Mesendoderm (in vitro differentiated cells): Measurements from ENCODE around the gene MORN5.
A peak's percentile ranks its signal among the peaks of the same experiment; 100 is the strongest.

Experiments used
- DNase-seq: peaks from one replicate; pipeline ENCODE4 v3.0.0; 2013
- H2AK5ac ChIP-seq: 2 replicates; pipeline ENCODE4 v1.6.1; 2013; ENCODE audit warnings: low read length, inconsistent platforms
- H2BK120ac ChIP-seq: 2 replicates; pipeline ENCODE4 v1.6.1; 2013; ENCODE audit warnings: low read depth, mild to moderate bottlenecking, low read length, moderate library complexity, mixed read lengths
- H2BK15ac ChIP-seq: replicated peaks from 2 replicates; pipeline ENCODE4 v1.6.1; 2013; ENCODE audit warnings: low read depth, mild to moderate bottlenecking, moderate library complexity
- H2BK5ac ChIP-seq: 2 replicates; pipeline ENCODE4 v1.6.1; 2013; ENCODE audit warnings: low read length, inconsistent platforms
- H3K18ac ChIP-seq: 2 replicates; pipeline ENCODE4 v1.6.1; 2013; ENCODE audit warnings: mild to moderate bottlenecking, low read length, mixed read lengths
- H3K23ac ChIP-seq: one replicate; pipeline ENCODE4 v1.6.1; 2013; ENCODE audit warnings: low read length
- H3K27ac ChIP-seq: 2 replicates; pipeline ENCODE4 v1.5.1; 2013; ENCODE audit warnings: low read depth, mild to moderate bottlenecking, inconsistent platforms, low read length, moderate library complexity
- H3K27me3 ChIP-seq: 2 replicates; pipeline ENCODE4 v1.6.1; 2013; ENCODE audit warnings: low read length, control low read depth, mild to moderate bottlenecking, inconsistent platforms; ENCODE audit not compliant: insufficient read depth, poor library complexity
- H3K36me3 ChIP-seq: 2 replicates; pipeline ENCODE4 v1.6.1; 2013; ENCODE audit warnings: low read length, inconsistent platforms; ENCODE audit not compliant: control insufficient read depth, insufficient read depth
- H3K4ac ChIP-seq: one replicate; pipeline ENCODE4 v1.6.1; 2013; ENCODE audit warnings: low read depth, mild to moderate bottlenecking, low read length, moderate library complexity
- H3K4me1 ChIP-seq: 2 replicates; pipeline ENCODE4 v1.6.1; 2013; ENCODE audit warnings: low read depth, low read length, inconsistent platforms; ENCODE audit not compliant: control insufficient read depth
- H3K4me2 ChIP-seq: 2 replicates; pipeline ENCODE4 v1.6.1; 2013; ENCODE audit warnings: low read length
- H3K4me3 ChIP-seq: 2 replicates; pipeline ENCODE4 v1.5.1; 2013; ENCODE audit warnings: mild to moderate bottlenecking, low read length
- H3K56ac ChIP-seq: one replicate; pipeline ENCODE4 v1.6.1; 2013; ENCODE audit warnings: low read length
- H3K79me1 ChIP-seq: 2 replicates; pipeline ENCODE4 v1.6.1; 2013; ENCODE audit warnings: low read length, inconsistent platforms
- H3K79me2 ChIP-seq: 2 replicates; pipeline ENCODE4 v1.6.1; 2013; ENCODE audit warnings: mild to moderate bottlenecking, low read length; ENCODE audit not compliant: control insufficient read depth, insufficient read depth
- H3K9ac ChIP-seq: 2 replicates; pipeline ENCODE4 v1.6.1; 2013; ENCODE audit warnings: low read length, inconsistent platforms
- H4K5ac ChIP-seq: one replicate; pipeline ENCODE4 v1.6.1; 2013; ENCODE audit warnings: low read length
- H4K8ac ChIP-seq: one replicate; pipeline ENCODE4 v1.6.1; 2013; ENCODE audit warnings: low read depth, mild to moderate bottlenecking, control low read depth, low read length, moderate library complexity
- WGBS: extraction: QIAGEN DNeasy Blood & Tissue Kit; methylation state at CpG from one replicate; pipeline ENCODE4 v1.1.7; 2013; ENCODE audit warnings: low lambda C conversion rate, missing lambda C conversion rate; ENCODE audit not compliant: insufficient coverage; ENCODE audit errors: extremely low coverage; 5-methylcytosine and 5-hydroxymethylcytosine counted together

The MORN5 gene

DNA sequence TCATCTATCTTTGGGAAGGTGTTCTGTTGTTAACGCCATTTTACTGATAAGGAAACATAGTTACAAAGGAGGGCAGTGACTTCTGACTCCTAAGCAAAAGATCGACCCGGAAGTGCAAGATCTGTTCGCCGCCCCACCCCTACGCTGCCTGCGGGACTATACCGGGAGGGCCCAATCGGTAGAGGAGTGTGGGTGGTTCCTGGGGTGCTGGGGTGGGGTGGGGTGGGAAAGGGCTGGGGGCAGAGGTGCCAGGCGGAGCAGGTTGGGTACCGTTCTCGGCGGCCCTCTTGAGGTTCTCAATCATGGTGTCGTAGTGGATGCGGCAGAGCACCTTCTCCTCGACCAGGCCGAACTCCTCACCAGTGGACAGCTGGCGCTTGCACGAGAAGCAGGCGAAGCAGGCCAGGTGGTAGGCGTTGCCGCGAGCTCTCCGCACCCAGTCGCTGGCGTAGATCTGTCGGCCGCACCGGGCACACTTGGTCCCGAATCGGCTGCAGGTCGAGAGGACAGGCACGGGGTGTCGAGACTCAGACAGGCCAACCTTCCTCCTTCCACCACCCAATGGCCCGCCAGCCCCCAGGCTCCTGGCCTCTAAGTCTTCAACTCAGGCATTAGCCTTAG, 57.2 kb downstream of the MORN5 start:
- no peaks in the 10 kb centered on the region for H3K79me1 ChIP-seq
- H3K4me2 ChIP-seq: peak overlapping the region; percentile 43
- no peak overlapping the region for H3K4me3 ChIP-seq
- no peak overlapping the region for H4K8ac ChIP-seq
- no peaks in the 10 kb centered on the region for H3K4me1 ChIP-seq
- H3K4ac ChIP-seq: no peak overlapping the region
- no peak overlapping the region for H3K27ac ChIP-seq
- H4K5ac ChIP-seq: no peak overlapping the region
- H3K18ac ChIP-seq: no peak overlapping the region
- H3K56ac ChIP-seq: peak overlapping the region; percentile 57
- no CpG with 5 or more reads among the region's 35 CpGs for WGBS
- DNase-seq: peak; percentile 40
- no peak overlapping the region for H2BK120ac ChIP-seq
- no peaks in the 10 kb centered on the region for H3K79me2 ChIP-seq
- H2BK15ac ChIP-seq: no peak overlapping the region
- H2AK5ac ChIP-seq: no peak overlapping the region
- peak overlapping the region; percentile 18 for H3K9ac ChIP-seq
- H3K36me3 ChIP-seq: no peaks in the 10 kb centered on the region
- H3K27me3 ChIP-seq: peaks cover 81% of the 10 kb centered on the region
- H2BK5ac ChIP-seq: no peak overlapping the region
- H3K23ac ChIP-seq: no peak overlapping the region

DNA sequence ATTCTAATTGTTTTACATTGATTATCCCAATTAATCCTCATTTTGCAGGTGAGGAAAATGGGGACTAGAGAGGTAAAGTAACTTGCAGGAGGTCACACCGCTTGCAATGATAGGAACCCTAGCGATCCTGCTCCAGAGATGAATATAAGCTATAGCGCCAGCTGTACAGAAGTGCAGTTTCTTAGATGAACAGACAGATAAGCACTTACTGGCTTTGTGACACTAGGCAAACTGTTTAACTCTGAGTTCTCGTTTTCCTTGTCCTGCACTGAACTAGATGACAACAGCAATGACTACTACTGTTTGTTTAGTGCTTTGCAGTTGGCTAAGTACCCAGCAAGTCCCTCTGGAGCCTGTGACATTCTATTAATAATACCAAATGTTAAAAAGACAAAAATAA, 57.9 kb downstream of the MORN5 start:
- Histone ChIP-seq H3K27ac (no peak overlapping the region), H3K36me3 (no peaks in the 10 kb centered on the region), H3K4me3 (no peak overlapping the region), H4K8ac (no peak overlapping the region), H3K18ac (no peak overlapping the region), H3K4ac (no peak overlapping the region), H2BK5ac (no peak overlapping the region), H2AK5ac (no peak overlapping the region), H3K4me2 (no peak overlapping the region), H2BK120ac (no peak overlapping the region), H3K27me3 (peaks cover 81% of the 10 kb centered on the region), H3K79me1 (no peaks in the 10 kb centered on the region), H3K4me1 (no peaks in the 10 kb centered on the region), H3K79me2 (no peaks in the 10 kb centered on the region), H3K9ac (no peak overlapping the region), H3K56ac (no peak overlapping the region), H3K23ac (no peak overlapping the region), H4K5ac (no peak overlapping the region), H2BK15ac (no peak overlapping the region)
- no CpG with 5 or more reads among the region's 4 CpGs for WGBS
- no peak for DNase-seq

DNA sequence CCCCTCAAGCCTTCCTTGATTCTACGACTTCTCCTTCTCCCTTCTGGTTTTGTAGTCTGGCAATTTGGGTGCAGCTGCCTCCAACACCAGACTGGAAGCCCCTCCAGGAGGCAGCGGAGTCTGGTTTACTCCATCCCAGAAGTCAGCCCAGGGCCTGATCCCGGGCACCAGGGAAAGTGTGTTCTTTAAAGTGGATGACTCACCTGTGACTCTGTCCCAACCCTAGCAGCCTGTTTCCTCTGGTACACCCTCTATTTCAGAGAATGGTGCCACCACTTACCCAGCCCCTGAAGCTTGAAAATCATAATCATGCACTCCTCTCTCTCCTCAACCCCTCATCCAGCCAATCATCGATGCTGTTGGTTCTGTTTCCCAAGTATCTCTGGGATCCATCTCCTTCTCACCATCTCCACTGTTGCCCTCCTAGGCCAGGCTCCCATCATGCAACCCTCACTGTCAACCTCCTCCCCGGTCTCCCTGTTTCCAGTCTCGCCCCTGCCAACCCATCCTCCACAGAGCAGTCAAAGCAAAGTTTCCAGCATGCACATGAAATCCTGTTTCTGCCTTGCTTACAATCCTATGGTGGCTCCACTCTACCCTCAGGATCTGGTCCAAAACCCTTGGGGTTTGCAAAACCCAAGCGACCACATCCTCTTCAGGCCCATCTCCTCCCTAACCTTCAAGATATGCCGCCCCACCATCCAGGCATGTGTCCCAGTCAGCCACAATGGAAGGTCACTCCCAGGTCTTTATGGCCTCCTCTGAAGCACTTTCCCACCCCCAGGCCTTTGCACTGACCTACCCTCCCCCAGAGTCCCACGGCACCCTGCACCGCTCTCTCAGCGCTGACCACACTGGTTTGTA, 58.6 kb downstream of the MORN5 start:
- no peak for DNase-seq
- Histone ChIP-seq H3K23ac (no peak overlapping the region), H2BK5ac (no peak overlapping the region), H3K79me2 (no peaks in the 10 kb centered on the region), H3K9ac (no peak overlapping the region), H3K79me1 (no peaks in the 10 kb centered on the region), H3K4ac (no peak overlapping the region), H3K18ac (no peak overlapping the region), H4K5ac (no peak overlapping the region), H2BK15ac (no peak overlapping the region), H2AK5ac (no peak overlapping the region), H3K27ac (no peak overlapping the region), H3K4me3 (no peak overlapping the region), H3K56ac (no peak overlapping the region), H3K27me3 (peaks cover 81% of the 10 kb centered on the region), H3K36me3 (no peaks in the 10 kb centered on the region), H4K8ac (no peak overlapping the region), H2BK120ac (no peak overlapping the region), H3K4me2 (no peak overlapping the region), H3K4me1 (no peaks in the 10 kb centered on the region)
- no CpG with 5 or more reads among the region's 11 CpGs for WGBS

DNA sequence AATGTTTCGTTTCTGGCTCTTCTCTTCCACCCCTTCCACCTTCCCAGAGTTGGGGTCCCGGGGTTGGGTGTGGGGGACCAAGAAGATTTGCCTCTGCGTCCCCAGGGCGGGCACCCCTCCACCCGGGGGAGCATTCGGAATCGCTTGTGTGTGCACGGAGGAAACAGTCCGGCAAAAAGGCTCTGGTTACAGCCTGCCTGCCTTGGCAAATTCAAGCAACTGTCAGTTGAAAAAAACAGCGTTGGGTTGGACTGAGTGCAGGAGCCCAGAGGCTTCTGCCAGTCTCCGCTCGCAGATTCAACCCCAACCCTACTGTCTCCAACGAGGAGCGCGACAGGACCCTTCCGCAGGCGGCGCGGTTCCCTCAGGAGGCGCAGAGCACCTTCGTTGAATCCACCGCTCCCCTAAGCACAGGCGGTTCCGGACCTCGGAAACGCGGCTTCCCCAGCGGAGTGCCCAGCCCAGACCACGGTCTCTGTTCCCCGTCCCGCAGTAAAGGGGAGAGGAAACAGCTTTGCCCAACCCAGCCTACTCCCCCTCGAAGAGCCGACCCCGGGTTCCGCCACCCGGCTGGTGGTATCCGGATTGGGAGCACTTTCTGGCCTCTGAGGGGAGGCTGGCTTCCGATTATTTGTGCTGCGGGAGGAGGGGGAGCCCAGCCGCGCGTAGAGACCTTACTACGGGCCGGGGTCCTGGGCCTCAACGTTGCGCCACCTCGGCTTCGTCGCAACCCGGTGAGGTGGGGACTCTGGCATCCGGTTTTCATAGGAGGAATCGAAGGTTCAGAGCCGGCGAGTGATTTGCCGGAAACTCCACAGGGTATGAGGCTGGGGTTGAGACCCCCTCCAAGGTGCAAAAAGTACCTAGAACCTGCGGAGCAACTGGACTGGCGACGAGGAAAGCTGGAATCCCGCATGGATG, 59.5 kb downstream of the MORN5 start:
- Histone ChIP-seq H2BK5ac (no peak overlapping the region), H3K4ac (no peak overlapping the region), H4K8ac (no peak overlapping the region), H3K27ac (no peak overlapping the region), H3K79me1 (no peaks in the 10 kb centered on the region), H3K4me3 (no peak overlapping the region), H3K56ac (peak overlapping the region; percentile 52), H3K4me1 (no peaks in the 10 kb centered on the region), H2BK120ac (no peak overlapping the region), H3K27me3 (peaks cover 84% of the 10 kb centered on the region), H2AK5ac (no peak overlapping the region), H3K9ac (peak overlapping the region; percentile 30), H3K36me3 (no peaks in the 10 kb centered on the region), H2BK15ac (no peak overlapping the region), H3K79me2 (no peaks in the 10 kb centered on the region), H3K4me2 (peak overlapping the region; percentile 74), H3K18ac (no peak overlapping the region), H3K23ac (peak overlapping the region; percentile 16), H4K5ac (no peak overlapping the region)
- peak; percentile 54 for DNase-seq
- no CpG with 5 or more reads among the region's 59 CpGs for WGBS

DNA sequence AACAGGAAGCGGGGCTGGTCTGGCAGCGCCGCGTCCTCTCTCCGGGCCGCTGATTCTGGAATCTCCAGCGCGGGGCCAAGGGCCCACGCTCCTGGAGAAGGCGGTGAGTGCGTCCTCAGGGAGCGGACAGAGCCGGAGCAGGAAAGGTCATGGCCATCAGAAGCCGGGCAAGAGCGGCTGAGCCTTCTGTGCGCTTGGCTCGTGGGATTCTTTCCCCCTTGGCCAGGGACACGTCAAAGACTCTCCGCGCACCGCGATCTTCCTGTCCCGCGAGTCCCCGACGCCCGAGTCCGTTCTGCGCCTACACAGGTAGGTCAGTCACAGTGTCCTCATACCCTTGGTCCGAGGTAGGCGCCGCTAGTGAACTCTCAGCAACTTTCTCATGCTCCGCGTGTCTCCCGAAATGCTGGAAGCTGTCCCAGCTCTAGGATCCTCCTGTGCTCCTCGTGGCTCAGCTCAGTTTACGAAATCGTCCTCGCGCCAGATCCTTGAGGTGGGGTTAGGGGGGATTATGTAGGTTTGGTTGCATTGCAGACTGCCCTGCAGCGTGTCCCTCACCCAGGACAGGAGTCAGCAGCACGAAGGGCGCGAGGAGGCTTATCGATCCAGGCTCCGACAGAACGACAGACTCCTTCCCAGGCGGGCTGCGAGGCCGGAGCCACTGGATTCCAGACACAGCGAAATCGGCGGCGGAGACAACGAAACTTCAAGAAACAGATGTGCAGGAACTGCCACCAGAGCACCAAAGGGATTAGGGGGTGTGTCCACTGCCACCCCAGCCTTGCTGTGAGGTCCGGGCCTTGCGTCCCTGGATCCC, 60.4 kb downstream of the MORN5 start:
- H4K5ac ChIP-seq: no peak overlapping the region
- H3K4me2 ChIP-seq: peak overlapping the region; percentile 74
- no peak overlapping the region for H3K23ac ChIP-seq
- no peak overlapping the region for H4K8ac ChIP-seq
- DNase-seq: peak; percentile 45
- H3K79me1 ChIP-seq: no peaks in the 10 kb centered on the region
- no peaks in the 10 kb centered on the region for H3K79me2 ChIP-seq
- H3K4me1 ChIP-seq: no peaks in the 10 kb centered on the region
- no CpG with 5 or more reads among the region's 57 CpGs for WGBS
- no peak overlapping the region for H2BK120ac ChIP-seq
- no peak overlapping the region for H2AK5ac ChIP-seq
- H3K56ac ChIP-seq: peak overlapping the region; percentile 52
- H3K4me3 ChIP-seq: no peak overlapping the region
- no peak overlapping the region for H2BK5ac ChIP-seq
- no peak overlapping the region for H3K9ac ChIP-seq
- no peak overlapping the region for H3K18ac ChIP-seq
- no peak overlapping the region for H3K27ac ChIP-seq
- no peaks in the 10 kb centered on the region for H3K36me3 ChIP-seq
- peaks cover 90% of the 10 kb centered on the region for H3K27me3 ChIP-seq
- no peak overlapping the region for H2BK15ac ChIP-seq
- H3K4ac ChIP-seq: no peak overlapping the region
